K562 (cell line): ENCODE data around the gene VWF. TPM values are rescaled to one million over a fixed set of nuclear protein-coding genes. Genes with fewer than 3 reads are reported as not detected.

Experiments
- ATAC-seq: fragments of 200-7000 bp; cut with Tn5 transposase; 3 replicates; pipeline ENCODE4 v1.9.1; 2020; ENCODE audit warnings: moderate library complexity
- BruUV-seq: library from RNA; stranded (reverse); fragments of 400-500 nt; replicated peaks from 2 replicates; lab custom pipeline; 2021; lab: Mats Ljungman, UMichigan
- CTCF ChIA-PET: fragments of 300-600 bp; formaldehyde crosslinking; extraction: SDS; loops from one replicate; lab custom pipeline; 2021; ENCODE audit warnings: low intra/inter-chr PET ratio; lab: Yijun Ruan, JAX
- POLR2A ChIA-PET: fragments of 300-600, 350-650 bp; sonication (Branson Sonifier 250); formaldehyde crosslinking; extraction: SDS; loops from one replicate; lab custom pipeline; 2021; ENCODE audit warnings: antibody characterized with exemption, inconsistent platforms; lab: Yijun Ruan, JAX
- DNase-seq, 4 experiments: peaks; one replicate each; pipeline versions ENCODE4 v3.0.0 to v3.0.0-alpha.2; 2011 to 2018; ENCODE audit warnings: low spot score in 3 of 4, mixed read lengths in 3 of 4; ENCODE audit errors: extremely low read depth in 1 of 4
- FAIRE-seq: peaks from 2 replicates; lab custom pipeline; 2011; peaks lifted over from hg19 to GRCh38; lab: Jason Lieb, UNC
- H2AFZ ChIP-seq: 2 replicates; pipeline ENCODE4 v1.6.0; 2011; ENCODE audit warnings: low read depth, low read length, control low read depth, inconsistent platforms
- H3K27ac ChIP-seq: fragments of 200-600 bp; 3 replicates; pipeline ENCODE4 v1.8.0; 2011; ENCODE audit warnings: low read depth, mild to moderate bottlenecking, control low read depth, inconsistent platforms, low read length, moderate library complexity, mixed read lengths; ENCODE audit errors: extremely low read depth
- H3K27me3 ChIP-seq, 2 experiments: fragments of 300-600 bp in 1 of 2; 2 replicates in 1 of 2; 3 replicates in 1 of 2; pipeline versions ENCODE4 v1.6.0 to v1.8.0; 2011; ENCODE audit warnings: inconsistent platforms in 2 of 2, low read length in 2 of 2, mild to moderate bottlenecking in 1 of 2, mixed read lengths in 1 of 2, moderate library complexity in 1 of 2; ENCODE audit not compliant: control insufficient read depth in 2 of 2, insufficient read depth in 2 of 2
- H3K36me3 ChIP-seq: fragments of 300-600 bp; 3 replicates; pipeline ENCODE4 v1.8.0; 2011; ENCODE audit warnings: mild to moderate bottlenecking, low read length, inconsistent platforms; ENCODE audit not compliant: control insufficient read depth, insufficient read depth
- H3K4me1 ChIP-seq, 2 experiments: fragments of 200-600 bp in 1 of 2; replicated peaks in 1 of 2; 2 replicates in 1 of 2; 3 replicates in 1 of 2; pipeline versions ENCODE4 v1.5.1 to v1.8.0; 2011; ENCODE audit warnings: inconsistent platforms in 2 of 2, low read length in 2 of 2, mild to moderate bottlenecking in 1 of 2, mixed read lengths in 1 of 2, moderate library complexity in 1 of 2; ENCODE audit not compliant: control insufficient read depth in 2 of 2, insufficient read depth in 2 of 2
- H3K4me2 ChIP-seq: 2 replicates; pipeline ENCODE4 v1.6.1; 2011; ENCODE audit warnings: low read length, control low read depth, inconsistent platforms, mixed read lengths; ENCODE audit not compliant: insufficient read depth
- H3K4me3 ChIP-seq: fragments of 200-600 bp; sonication (generic), shearing (Covaris generic); 2 replicates; pipeline ENCODE4 v1.5.1; 2016; ENCODE audit warnings: control low read depth, inconsistent platforms
- H3K79me2 ChIP-seq: fragments of 200-600 bp; 3 replicates; pipeline ENCODE4 v1.8.0; 2011; ENCODE audit warnings: low read length, inconsistent platforms; ENCODE audit not compliant: control insufficient read depth, insufficient read depth
- H3K9ac ChIP-seq, 2 experiments: 2 replicates each; pipeline versions ENCODE4 v1.6.0 to v1.6.1; 2011; ENCODE audit warnings: low read depth in 2 of 2, low read length in 2 of 2, control low read depth in 1 of 2, inconsistent platforms in 1 of 2, mild to moderate bottlenecking in 1 of 2, mixed read lengths in 1 of 2; ENCODE audit not compliant: insufficient read depth in 1 of 2
- H3K9me1 ChIP-seq: one replicate; pipeline ENCODE4 v1.6.0; 2011; ENCODE audit warnings: inconsistent platforms, mild to moderate bottlenecking, low read length, moderate library complexity; ENCODE audit not compliant: control insufficient read depth, insufficient read depth
- H3K9me3 ChIP-seq: replicated peaks from 2 replicates; pipeline ENCODE4 v1.5.1; 2011; ENCODE audit warnings: low read depth, low read length, inconsistent platforms; ENCODE audit not compliant: control insufficient read depth, insufficient read depth
- H4K20me1 ChIP-seq: replicated peaks from 2 replicates; pipeline ENCODE4 v1.6.1; 2011; ENCODE audit warnings: low read length, inconsistent platforms, mixed read lengths; ENCODE audit not compliant: control insufficient read depth, insufficient read depth
- BHLHE40 ChIP-seq: IDR thresholded peaks from 2 replicates; pipeline ENCODE4 v1.6.1; 2011; ENCODE audit warnings: low read length, improper control_type of control experiment
- CTCF ChIP-seq, 3 experiments: IDR thresholded peaks in 2 of 3; conservative IDR thresholded peaks in 1 of 3; 2 replicates each; pipeline ENCODE4 v1.5.1; 2011 to 2012; ENCODE audit warnings: low read length in 3 of 3, mild to moderate bottlenecking in 3 of 3, control low read depth in 2 of 3, improper control_type of control experiment in 1 of 3, inconsistent platforms in 1 of 3, low read depth in 1 of 3, mixed read lengths in 1 of 3, moderate library complexity in 1 of 3; ENCODE audit not compliant: insufficient read depth in 2 of 3
- ZNF224 ChIP-seq: sonication (generic); formaldehyde crosslinking; IDR thresholded peaks from 2 replicates; pipeline ENCODE4 v1.8.0; 2022; ENCODE audit warnings: mild to moderate bottlenecking, missing genetic modification reagents
- WGBS: fragments of 100-300 bp; shearing (Covaris generic); methylation state at CpG from one replicate; pipeline ENCODE4 v1.1.6; 2016; ENCODE audit warnings: low coverage, mixed read lengths; ENCODE audit not compliant: insufficient coverage; ENCODE audit errors: missing lambda C conversion rate; 5-methylcytosine and 5-hydroxymethylcytosine counted together
- in situ Hi-C: fragments of 300-500 bp; cut with MboI; formaldehyde crosslinking; loops from 4 replicates; pipeline ENCODE4 v1.15.0; 2018; ENCODE audit warnings: inconsistent platforms, mixed read lengths
- intact Hi-C: fragments of 100-400 bp; cut with micrococcal nuclease; formaldehyde crosslinking; loops from 2 replicates; pipeline ENCODE4 v1.14.2; 2022
- polyA plus RNA-seq, 8 experiments: library from polyadenylated mRNA; depleted of rRNA in 4 of 8; stranded (reverse) in 5 of 8; unstranded in 3 of 8; fragments of >200 nt; fragmentation: Nextera tagmentation in 2 of 8; fragmentation: Illumina TruSeq in 1 of 8; extraction: Ambion mirVana in 2 of 8; extraction: Trizol in 1 of 8; gene quantifications; 2 replicates each; pipeline versions ENCODE4 v1.2.1 to v1.2.3, GENCODE V29; 2011 to 2014; ENCODE audit warnings: inconsistent platforms in 1 of 8, missing spikeins in 1 of 8
- total RNA-seq, 7 experiments: library from RNA; depleted of rRNA in 6 of 7; stranded (reverse); fragments of >200 nt in 6 of 7; fragmentation: Illumina TruSeq in 2 of 7; extraction: Trizol in 2 of 7; gene quantifications; 2 replicates each; pipeline versions ENCODE4 v1.2.1 to v1.2.3, GENCODE V29; 2011 to 2021; ENCODE audit warnings: low replicate concordance in 1 of 7

Gene VWF
- total and polyA plus RNA-seq, 9 of the 15 experiments (the other 6 are each of a cell fraction or from before 2014, with no cell fraction given): 0.53 TPM; not detected in 8

GRCh38 chr12:6090803-6091202, 33.7 kb downstream of the VWF start:
- ATAC-seq: no peak
- peaks cover 12 to 41% of the 10 kb centered on the region in 2 experiments; a peak in 4 of 5 replicates for H3K27me3 ChIP-seq
- H3K4me1 ChIP-seq: no peaks in the 10 kb centered on the region
- no peaks in the 10 kb centered on the region for H3K36me3 ChIP-seq
- CTCF ChIA-PET: no interaction called here
- TF ChIP-seq BHLHE40 (peak; percentile 36; the same call in 1 of the 2 replicates), ZNF224 (CRISPR knock-in tag) (no peak), CTCF (IDR thresholded peaks at IDR 0.05 in 2 of 3, conservative IDR thresholded peaks at IDR 0.05 in 1 of 3; ENCODE audit: insufficient read depth in 2 of 3, low read depth in 1 of 3, low read length in 3 of 3) (no peak)
- TF ChIP-seq, all 486 proteins: peak for 1
- WGBS: 5% methylated on average over 6 of the region's 6 CpGs
- in situ Hi-C loops (no loop called here), intact Hi-C loops (no loop called here)
- POLR2A ChIA-PET: interaction anchor here (1.0 kb wide), 1 partner anchor 8 kb away, joined by 4 read pairs; no protein-coding TSS in a partner anchor
- FAIRE-seq: no peak
- Histone ChIP-seq H3K4me3 (no peak overlapping the region), H3K9me1 (no peaks in the 10 kb centered on the region), H3K27ac (no peak overlapping the region), H2AFZ (no peak overlapping the region), H3K9me3 (no peaks in the 10 kb centered on the region), H3K79me2 (no peaks in the 10 kb centered on the region), H4K20me1 (no peaks in the 10 kb centered on the region), H3K4me2 (no peak overlapping the region), H3K9ac (no peak overlapping the region)
- no peak for DNase-seq
- no TSS peak for BruUV-seq
